Gastroesophageal sphincter (tissue), 4 donors: ENCODE data around the gene CCDC117. TPM values are rescaled to one million over a fixed set of nuclear protein-coding genes. Genes with fewer than 3 reads are reported as not detected.
"Not testable (repeated sequence)": the region's sequence is repeated elsewhere in the genome, so short reads cannot be mapped to it uniquely, and the experiment has no call there.

Source experiments
- ATAC-seq: fragments of 150-250 bp; one replicate; pipeline ENCODE4 v1.9.1; 2016; ENCODE audit warnings: mild to moderate bottlenecking, moderate library complexity
- H3K27ac ChIP-seq, 4 donors: fragments of 200-600 bp; sonication (generic) in 3 of 4; 1 replicate in 3 of 4; 2 replicates in 1 of 4; pipeline ENCODE4 v1.5.1; 2016 to 2019
- H3K27me3 ChIP-seq: fragments of 200-600 bp; sonication (generic); one replicate; pipeline ENCODE4 v1.5.1; 2019
- H3K36me3 ChIP-seq, 2 donors: fragments of 200-600 bp; sonication (generic); one replicate each; pipeline ENCODE4 v1.5.1; 2019; ENCODE audit warnings: control low read depth in 1 of 2
- H3K4me1 ChIP-seq, 3 donors: fragments of 200-600 bp; sonication (generic); 1 replicate in 2 of 3; 2 replicates in 1 of 3; pipeline ENCODE4 v1.5.1; 2016 to 2019; ENCODE audit warnings: control low read depth in 2 of 3
- H3K4me3 ChIP-seq, 2 donors: fragments of 200-600 bp; sonication (generic); one replicate each; pipeline ENCODE4 v1.5.1; 2019; ENCODE audit warnings: mild to moderate bottlenecking in 1 of 2, moderate library complexity in 1 of 2
- H3K9me3 ChIP-seq, 3 donors: fragments of 200-600 bp; sonication (generic); one replicate each; pipeline ENCODE4 v1.5.1; 2017 to 2019; ENCODE audit warnings: control low read depth in 2 of 3
- EP300 ChIP-seq: sonication (generic); formaldehyde crosslinking; IDR thresholded peaks from one replicate; pipeline ENCODE4 v1.6.1; 2017; ENCODE audit warnings: antibody characterized with exemption, mild to moderate bottlenecking
- POLR2A ChIP-seq, 2 donors: fragments of 450-650 bp; IDR thresholded peaks; one replicate each; pipeline ENCODE4 v1.6.1; 2017; ENCODE audit warnings: antibody characterized with exemption in 2 of 2, mild to moderate bottlenecking in 2 of 2, moderate library complexity in 1 of 2
- POLR2AphosphoS5 ChIP-seq: sonication (generic); formaldehyde crosslinking; IDR thresholded peaks from one replicate; pipeline ENCODE4 v1.6.1; 2017; ENCODE audit warnings: antibody characterized with exemption
- WGBS, 2 donors: methylation state at CpG; one replicate each; pipeline ENCODE4 v1.1.5; 2018; ENCODE audit warnings: low coverage in 1 of 2; 5-methylcytosine and 5-hydroxymethylcytosine counted together
- total RNA-seq, 4 donors: library from RNA; depleted of rRNA; stranded (reverse); fragments of >200 nt; gene quantifications; one replicate each; pipeline ENCODE4 v1.1.0, GENCODE V29; 2016
- TF ChIP-seq, protein P1 (sequence below), 4 experiments: fragments of 200-600 bp in 2 of 4; fragments of 450-650 bp in 2 of 4; sonication (generic) in 1 of 4; IDR thresholded peaks; one replicate each; pipeline ENCODE4 v1.5.1; 2017 to 2019; ENCODE audit warnings: antibody characterized with exemption in 4 of 4, mild to moderate bottlenecking in 2 of 4, moderate library complexity in 2 of 4

CCDC117 gene
- total RNA-seq, 4 donors from 2014 or later, result 23.2 to 34.2 (median 25.7) TPM

DNA sequence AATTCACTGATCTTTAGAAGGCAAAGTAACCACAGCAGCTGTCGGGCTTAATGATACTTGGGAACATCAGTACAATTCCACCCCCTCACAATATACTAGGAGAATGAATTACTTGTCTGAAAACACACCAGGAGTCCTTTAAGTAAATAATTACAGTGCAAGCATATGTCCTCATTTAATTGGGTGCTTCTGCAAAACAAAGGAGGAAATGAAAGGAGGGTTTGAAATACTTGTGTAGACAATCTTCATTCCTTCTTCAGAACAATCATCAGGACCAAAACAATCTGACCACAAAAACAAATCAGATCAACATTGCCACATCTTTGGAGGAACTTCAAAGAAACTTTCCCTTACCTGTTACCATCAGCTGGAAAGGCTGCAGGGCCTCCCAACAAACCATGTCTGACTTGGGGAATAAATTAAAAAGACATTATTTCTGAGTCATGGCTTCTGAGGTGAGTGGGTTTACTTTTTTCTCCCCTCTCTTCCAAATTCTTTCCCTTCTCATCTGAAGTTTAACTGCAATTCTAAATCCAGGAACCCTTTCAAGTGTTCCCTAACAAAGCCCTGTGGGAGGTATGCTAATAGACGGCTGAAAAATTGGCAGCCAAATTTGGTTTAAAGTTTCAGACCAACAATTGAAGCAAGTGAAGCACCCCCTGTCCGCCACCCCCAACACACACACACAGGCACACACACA is 12.5 kb upstream of the CCDC117 start:
- H3K4me3 ChIP-seq, result no peak overlapping the region

DNA sequence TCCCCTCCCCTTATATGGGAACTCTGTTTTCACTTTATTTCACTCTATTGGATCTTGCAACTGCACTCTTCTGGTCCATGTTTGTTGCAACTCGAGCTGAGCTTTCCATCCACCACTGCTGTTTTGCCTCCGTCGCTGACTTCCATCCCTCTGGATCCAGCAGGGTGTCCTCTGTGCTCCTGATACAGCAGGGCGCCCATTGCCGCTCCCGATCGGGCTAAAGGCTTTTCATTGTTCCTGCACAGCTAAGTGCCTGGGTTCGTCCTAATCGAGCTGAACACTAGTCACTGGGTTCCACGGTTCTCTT is 11.1 kb upstream of the CCDC117 start:
- Histone ChIP-seq H3K27me3 (no peaks in the 10 kb centered on the region), H3K36me3 (no peaks in the 10 kb centered on the region), H3K27ac (no peak overlapping the region), H3K4me1 (no peaks in the 10 kb centered on the region), H3K4me3 (no peak overlapping the region), H3K9me3 (no peaks in the 10 kb centered on the region)
- ATAC-seq, result no peak
- TF ChIP-seq EP300 (no peak), POLR2AphosphoS5 (no peak), POLR2A (IDR thresholded peaks at IDR 0.05) (no peak)
- TF ChIP-seq, protein P1, sequence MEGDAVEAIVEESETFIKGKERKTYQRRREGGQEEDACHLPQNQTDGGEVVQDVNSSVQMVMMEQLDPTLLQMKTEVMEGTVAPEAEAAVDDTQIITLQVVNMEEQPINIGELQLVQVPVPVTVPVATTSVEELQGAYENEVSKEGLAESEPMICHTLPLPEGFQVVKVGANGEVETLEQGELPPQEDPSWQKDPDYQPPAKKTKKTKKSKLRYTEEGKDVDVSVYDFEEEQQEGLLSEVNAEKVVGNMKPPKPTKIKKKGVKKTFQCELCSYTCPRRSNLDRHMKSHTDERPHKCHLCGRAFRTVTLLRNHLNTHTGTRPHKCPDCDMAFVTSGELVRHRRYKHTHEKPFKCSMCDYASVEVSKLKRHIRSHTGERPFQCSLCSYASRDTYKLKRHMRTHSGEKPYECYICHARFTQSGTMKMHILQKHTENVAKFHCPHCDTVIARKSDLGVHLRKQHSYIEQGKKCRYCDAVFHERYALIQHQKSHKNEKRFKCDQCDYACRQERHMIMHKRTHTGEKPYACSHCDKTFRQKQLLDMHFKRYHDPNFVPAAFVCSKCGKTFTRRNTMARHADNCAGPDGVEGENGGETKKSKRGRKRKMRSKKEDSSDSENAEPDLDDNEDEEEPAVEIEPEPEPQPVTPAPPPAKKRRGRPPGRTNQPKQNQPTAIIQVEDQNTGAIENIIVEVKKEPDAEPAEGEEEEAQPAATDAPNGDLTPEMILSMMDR (IDR thresholded peaks at IDR 0.05), result no peak
- WGBS, 2 donors, result 60 to 92% methylated on average over 1 to 9 of the region's 10 CpGs

More for the DNA sequence above, 12.5 kb upstream of the CCDC117 start:
- Histone ChIP-seq H3K36me3 (no peaks in the 10 kb centered on the region), H3K27me3 (no peaks in the 10 kb centered on the region), H3K9me3 (no peaks in the 10 kb centered on the region), H3K4me1 (no peaks in the 10 kb centered on the region), H3K27ac (no peak overlapping the region)
- 60 to 63% methylated on average over 1 to 3 of the region's 3 CpGs for WGBS, 2 donors
- no peak for TF ChIP-seq POLR2A (IDR thresholded peaks at IDR 0.05)
- no peak for TF ChIP-seq EP300
- TF ChIP-seq, protein P1 (IDR thresholded peaks at IDR 0.05), result no peak
- TF ChIP-seq POLR2AphosphoS5, result no peak
- ATAC-seq, result no peak

DNA sequence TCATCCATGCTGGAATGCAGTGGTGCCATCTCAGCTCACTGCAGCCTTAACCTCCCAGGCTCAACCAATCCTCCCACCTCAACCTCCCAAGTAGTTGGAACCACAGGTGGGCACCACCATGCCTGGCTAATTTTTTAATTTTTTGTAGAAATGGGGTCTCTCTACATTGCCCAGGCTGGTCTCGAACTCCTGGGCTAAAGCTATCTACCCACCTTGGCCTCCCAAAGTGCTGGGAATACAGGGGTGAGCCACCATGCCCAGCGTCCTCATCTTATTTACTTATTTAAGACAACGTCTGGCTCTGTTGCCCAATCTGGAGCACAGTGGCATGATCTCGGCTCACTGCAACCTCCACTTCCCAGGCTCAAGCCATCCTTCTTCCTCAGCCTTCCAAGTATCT is 10.5 kb upstream of the CCDC117 start:
- not testable (repeated sequence) for H3K36me3 ChIP-seq, H3K9me3 ChIP-seq, ATAC-seq, H3K27ac ChIP-seq, H3K4me1 ChIP-seq, H3K27me3 ChIP-seq, H3K4me3 ChIP-seq
- 82 to 90% methylated on average over 2 to 4 of the region's 4 CpGs for WGBS, 2 donors

DNA sequence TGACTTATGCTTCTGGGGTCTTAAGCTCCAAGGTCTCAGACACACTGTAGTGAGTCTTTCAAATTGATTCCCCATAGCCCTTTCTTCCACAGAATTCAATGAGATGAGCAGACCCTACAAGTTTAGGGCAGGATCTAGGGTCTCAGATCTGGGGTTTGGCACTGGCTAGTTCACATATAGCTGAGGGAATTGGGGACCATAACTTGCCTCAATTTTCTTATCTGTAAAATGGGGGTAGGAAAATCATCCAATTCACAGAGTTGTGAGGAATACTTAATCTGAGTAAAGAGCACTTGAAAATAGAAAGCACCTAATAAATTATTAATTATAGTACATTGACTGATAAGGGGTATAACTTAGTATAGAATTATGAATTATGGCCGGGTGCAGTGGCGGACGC is 5.9 kb upstream of the CCDC117 start:
- no peak for TF ChIP-seq POLR2AphosphoS5
- TF ChIP-seq, protein P1 (IDR thresholded peaks at IDR 0.05), result no peak
- no peak for TF ChIP-seq POLR2A (IDR thresholded peaks at IDR 0.05)
- TF ChIP-seq EP300, result no peak
- Histone ChIP-seq H3K36me3 (no peaks in the 10 kb centered on the region), H3K4me1 (no peaks in the 10 kb centered on the region), H3K27ac (no peak overlapping the region), H3K27me3 (no peaks in the 10 kb centered on the region), H3K9me3 (no peaks in the 10 kb centered on the region), H3K4me3 (no peak overlapping the region)
- ATAC-seq, result no peak
- 86 to 87% methylated on average over 3 of the region's 3 CpGs for WGBS, 2 donors

DNA sequence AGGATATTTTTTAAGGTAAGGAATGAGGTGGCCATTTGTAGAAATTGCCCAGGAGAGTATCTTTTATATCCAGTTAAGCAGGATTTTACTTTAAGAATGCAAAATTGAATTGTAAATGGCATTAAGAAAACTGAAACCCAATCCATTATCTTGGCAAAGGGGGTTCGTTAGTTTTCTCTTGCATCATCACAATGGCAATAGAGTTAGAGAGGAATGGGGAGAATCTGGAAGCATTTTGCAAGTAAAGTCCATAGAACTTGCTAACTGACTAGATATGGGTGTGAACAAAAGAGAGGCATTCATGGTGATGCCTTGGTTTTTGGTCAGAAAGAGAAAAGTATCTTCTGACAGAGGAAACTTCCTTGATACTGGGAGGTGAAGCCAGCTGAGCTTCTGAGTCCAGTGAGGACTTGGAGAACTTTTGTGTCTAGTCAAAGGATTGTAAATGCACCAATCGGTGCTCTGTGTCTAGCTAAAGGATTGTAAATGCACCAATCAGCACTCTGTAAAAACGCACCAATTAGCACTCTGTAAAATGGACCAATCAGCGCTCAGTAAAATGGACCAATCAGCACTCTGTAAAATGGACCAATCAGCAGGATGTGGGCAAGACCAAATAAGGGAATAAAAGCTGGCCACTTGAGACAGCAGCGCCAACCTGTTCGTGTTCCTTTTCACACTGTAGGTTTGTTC is 3.6 kb upstream of the CCDC117 start:
- ATAC-seq, result no peak
- H3K36me3 ChIP-seq, result no peaks in the 10 kb centered on the region
- no peaks in the 10 kb centered on the region for H3K27me3 ChIP-seq
- H3K4me1 ChIP-seq, result peaks cover 0 to 6% (median 0%) of the 10 kb centered on the region in 3 donors
- TF ChIP-seq, protein P1 (IDR thresholded peaks at IDR 0.05), result no peak
- no peak for TF ChIP-seq EP300
- TF ChIP-seq POLR2AphosphoS5, result no peak
- TF ChIP-seq POLR2A (IDR thresholded peaks at IDR 0.05), result no peak
- no peak overlapping the region for H3K4me3 ChIP-seq
- H3K27ac ChIP-seq, result no peak overlapping the region
- 80 to 84% methylated on average over 5 to 6 of the region's 6 CpGs for WGBS, 2 donors
- no peaks in the 10 kb centered on the region for H3K9me3 ChIP-seq
